ENCODE data around the gene TRIM33.

DNA sequence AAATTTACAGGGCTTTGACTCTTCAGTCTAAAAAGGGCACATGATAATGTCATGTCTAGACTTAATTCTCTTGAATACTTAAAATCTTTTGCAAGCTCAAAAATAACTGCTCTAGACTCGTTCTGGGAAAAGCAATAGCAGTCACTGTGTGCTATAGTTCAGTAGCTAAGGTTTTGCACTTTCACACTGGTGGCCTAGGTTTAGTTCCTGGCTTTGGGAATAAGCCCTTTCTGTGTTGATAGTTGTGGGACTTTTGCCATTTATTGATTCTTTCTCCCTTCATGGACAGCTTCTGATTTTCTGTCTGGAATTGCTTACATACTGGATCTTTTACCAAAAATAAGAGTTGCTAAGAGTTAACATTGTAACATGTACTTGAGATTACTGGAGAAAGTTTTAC lies 151.2 kb downstream of the TRIM33 start:
- TF ChIP-seq, protein P1, sequence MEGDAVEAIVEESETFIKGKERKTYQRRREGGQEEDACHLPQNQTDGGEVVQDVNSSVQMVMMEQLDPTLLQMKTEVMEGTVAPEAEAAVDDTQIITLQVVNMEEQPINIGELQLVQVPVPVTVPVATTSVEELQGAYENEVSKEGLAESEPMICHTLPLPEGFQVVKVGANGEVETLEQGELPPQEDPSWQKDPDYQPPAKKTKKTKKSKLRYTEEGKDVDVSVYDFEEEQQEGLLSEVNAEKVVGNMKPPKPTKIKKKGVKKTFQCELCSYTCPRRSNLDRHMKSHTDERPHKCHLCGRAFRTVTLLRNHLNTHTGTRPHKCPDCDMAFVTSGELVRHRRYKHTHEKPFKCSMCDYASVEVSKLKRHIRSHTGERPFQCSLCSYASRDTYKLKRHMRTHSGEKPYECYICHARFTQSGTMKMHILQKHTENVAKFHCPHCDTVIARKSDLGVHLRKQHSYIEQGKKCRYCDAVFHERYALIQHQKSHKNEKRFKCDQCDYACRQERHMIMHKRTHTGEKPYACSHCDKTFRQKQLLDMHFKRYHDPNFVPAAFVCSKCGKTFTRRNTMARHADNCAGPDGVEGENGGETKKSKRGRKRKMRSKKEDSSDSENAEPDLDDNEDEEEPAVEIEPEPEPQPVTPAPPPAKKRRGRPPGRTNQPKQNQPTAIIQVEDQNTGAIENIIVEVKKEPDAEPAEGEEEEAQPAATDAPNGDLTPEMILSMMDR (IDR thresholded peaks at IDR 0.05), result no peak
- TF ChIP-seq POLR2A (IDR thresholded peaks at IDR 0.05), result no peak

Data from body of pancreas (tissue), 4 donors.